ENCODE data around the gene COL18A1.

GRCh38 chr21:45555557-45556301 is 150.8 kb downstream of the COL18A1 start:
- TF ChIP-seq CTBP1 (IDR thresholded peaks at IDR 0.05; ENCODE audit: borderline replicate concordance), result no peak
- TF ChIP-seq FOXM1 (IDR thresholded peaks at IDR 0.05; ENCODE audit: borderline replicate concordance), result no peak
- no peak for TF ChIP-seq SUZ12 (IDR thresholded peaks at IDR 0.05)
- TF ChIP-seq ARNT (IDR thresholded peaks at IDR 0.05), result no peak

Measured in HEK293T (cell line).